GM18873 (cell line): Measurements from ENCODE around the gene PDE4B.
A peak's percentile ranks its signal among the peaks of the same experiment; 100 is the strongest.
"Not testable (repeated sequence)": the region's sequence is repeated elsewhere in the genome, so short reads cannot be mapped to it uniquely, and the experiment has no call there.

Source experiments
- ATAC-seq: cut with Tn5 transposase; IDR thresholded peaks from one replicate; pipeline ENCODE4 v1.9.1; 2021; ENCODE audit warnings: mild to moderate bottlenecking, moderate library complexity, moderate number of reproducible peaks; ENCODE audit not compliant: unreplicated experiment, low FRiP score

Gene PDE4B

DNA sequence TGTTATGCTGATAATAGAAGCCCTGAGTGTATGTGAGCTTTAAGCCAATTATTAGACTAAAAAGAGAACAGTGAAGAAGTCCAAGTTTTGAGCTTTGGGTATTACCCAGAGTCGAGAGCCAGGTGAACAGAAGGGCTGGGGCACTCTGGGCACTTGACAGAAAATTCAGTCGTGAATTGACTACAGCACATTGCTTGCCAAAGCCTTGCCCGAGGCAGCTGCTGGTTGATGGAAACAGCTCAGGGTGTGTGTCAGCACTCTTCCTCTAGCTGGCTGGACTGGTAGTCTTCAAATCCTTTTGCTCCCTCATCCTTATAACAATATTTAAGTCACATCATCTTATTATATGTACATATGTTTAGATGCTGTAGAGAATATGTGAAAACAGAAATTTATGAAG lies 21.3 kb downstream of the PDE4B start:
- no peak for ATAC-seq

- no peak for ATAC-seq
Observed at GRCh38 chr1:65814752-65815151, 22.1 kb downstream of the PDE4B start.

DNA sequence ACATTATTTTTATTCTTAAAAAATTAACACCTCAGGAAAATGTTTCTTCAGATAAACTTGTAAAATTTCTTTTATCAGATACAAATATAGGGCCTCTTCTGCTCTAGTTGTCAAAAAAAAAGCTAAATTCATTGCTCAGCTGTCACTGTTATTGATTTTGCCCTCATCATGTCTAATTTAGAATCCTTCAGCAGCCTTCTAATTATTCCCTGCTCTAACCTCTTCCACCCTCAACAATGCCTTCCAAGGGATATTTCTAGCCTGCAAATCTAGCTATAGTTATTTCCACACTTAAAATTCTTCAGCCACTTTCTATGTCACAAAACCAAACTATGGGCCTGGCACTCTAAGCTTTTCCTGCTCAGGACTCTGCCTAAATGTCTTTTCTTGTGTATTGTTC lies 25.2 kb downstream of the PDE4B start:
- ATAC-seq, result no peak

DNA sequence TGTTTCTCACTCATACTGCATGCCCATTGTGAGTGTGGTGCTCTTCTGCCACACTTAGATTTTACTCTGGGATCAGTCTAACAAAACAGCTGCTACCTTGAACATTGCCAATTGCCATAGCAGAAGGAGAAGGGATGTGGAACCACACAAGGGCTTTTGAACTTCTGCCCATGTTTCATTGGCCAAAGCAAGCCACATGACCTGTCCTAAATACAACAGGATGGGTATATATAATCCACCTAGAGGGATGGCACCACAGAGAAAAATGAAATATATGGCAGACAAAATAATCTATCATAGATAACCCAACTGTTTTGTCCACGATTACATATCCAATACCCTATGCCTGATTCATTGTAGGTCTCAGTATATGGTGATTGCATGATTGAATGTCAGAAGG lies 26.3 kb downstream of the PDE4B start:
- no peak for ATAC-seq

DNA sequence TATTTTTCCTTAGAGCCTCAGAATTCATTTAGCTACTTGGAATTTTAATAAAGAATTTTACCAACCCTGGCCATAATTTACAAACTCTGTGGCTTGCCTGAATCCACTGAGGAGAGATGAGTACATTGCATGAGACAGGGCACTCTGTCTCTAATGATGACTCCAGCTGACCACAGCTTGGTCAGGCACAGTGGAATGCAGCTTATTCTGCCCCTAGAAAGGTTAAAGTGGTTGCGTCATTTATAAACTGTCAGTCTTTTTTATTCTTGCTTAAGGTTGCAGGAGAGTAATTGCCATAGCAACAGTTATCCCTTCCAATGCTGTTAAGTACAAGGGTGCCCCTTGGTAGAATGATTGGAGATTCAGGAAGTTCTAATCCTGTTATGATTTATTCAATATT lies 28.3 kb downstream of the PDE4B start:
- ATAC-seq, result no peak

DNA sequence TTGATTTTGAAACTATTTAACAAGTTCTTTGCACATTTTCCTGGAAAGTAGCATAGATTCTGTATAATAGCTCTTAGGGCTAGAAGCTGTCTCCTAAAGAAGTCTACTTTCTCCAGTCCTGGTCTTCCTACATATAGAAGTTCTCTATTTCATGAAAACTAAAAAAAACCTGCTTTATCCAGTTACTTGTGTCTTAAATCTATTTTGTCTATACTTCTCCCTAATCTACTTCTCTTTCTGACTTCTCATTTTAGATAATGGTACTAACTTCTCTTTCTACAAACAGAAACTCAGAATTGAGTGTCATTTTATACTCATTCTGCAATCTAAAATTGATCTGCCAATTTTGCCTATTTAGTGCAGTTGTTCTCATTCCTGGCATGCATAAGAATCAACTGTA lies 28.7 kb downstream of the PDE4B start:
- ATAC-seq, result no peak

GRCh38 chr1:65824103-65824502 lies 31.4 kb downstream of the PDE4B start:
- no peak for ATAC-seq

- ATAC-seq, result no peak
Observed at GRCh38 chr1:65825741-65826140, 33.0 kb downstream of the PDE4B start.

- no peak for ATAC-seq
Observed at GRCh38 chr1:65826782-65827181, 34.1 kb downstream of the PDE4B start.

DNA sequence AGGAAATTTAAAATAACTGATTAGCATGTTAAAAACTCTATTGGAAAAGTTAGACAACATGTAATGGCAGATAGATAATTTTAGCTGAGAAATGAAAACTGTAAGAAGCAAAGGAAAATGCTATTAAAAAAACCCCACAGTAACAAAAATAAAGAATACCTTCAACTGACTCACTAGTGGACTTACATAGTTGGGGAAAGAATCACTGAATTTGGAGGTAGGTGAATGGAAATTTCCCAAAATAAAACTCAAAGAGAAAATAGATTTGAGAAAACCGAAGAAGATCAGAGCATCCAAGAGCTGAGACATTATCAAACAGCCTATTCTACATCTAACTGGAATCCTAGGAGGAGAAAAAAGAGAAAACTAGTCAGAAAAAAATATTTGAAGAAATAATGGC lies 34.7 kb downstream of the PDE4B start:
- no peak for ATAC-seq

DNA sequence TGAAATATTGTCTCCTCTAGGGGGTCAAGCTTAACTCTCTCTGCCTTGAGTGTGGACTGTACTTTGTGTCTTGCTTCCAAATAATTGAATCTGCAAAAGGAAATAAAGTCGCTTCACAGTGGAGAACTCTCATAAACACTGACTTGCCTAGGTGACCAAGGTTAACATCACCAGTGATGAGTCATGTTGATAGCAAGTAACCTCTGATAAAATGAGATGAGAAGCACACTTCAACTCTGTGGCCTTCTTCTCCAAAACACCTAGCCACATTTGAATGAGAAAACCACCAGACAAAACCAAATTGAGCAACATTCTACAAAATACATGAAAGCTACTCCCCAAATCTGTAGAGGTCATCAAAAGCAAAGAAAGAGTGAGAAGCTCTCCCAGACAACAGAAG lies 37.6 kb downstream of the PDE4B start:
- ATAC-seq, result peak; percentile 64

GRCh38 chr1:65832296-65832695 lies 39.6 kb downstream of the PDE4B start:
- ATAC-seq, result no peak

- no peak for ATAC-seq
Observed at GRCh38 chr1:65836686-65837085, 44.0 kb downstream of the PDE4B start.

GRCh38 chr1:65840683-65841082 lies 48.0 kb downstream of the PDE4B start:
- no peak for ATAC-seq

DNA sequence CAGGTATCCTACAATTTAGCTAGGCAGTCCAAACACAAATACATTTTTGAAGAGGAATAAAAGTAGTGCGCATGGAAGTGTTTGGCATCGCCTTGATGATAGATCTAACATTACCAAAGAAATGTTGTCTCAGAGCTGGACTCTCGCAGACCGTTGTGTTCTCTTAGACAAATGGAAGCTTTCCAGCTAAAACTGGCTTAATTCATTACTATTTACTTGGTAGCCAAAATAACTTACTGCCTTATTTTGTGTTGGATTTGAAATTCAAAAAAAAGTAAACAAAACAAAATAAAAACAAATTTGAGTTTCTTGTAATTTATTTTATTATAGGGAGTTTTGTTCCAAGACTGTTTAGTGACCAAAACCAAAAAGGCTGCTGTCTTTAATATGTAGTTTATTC lies 51.6 kb downstream of the PDE4B start:
- ATAC-seq, result no peak

GRCh38 chr1:65844821-65845534 lies 52.3 kb downstream of the PDE4B start:
- ATAC-seq, result no peak

DNA sequence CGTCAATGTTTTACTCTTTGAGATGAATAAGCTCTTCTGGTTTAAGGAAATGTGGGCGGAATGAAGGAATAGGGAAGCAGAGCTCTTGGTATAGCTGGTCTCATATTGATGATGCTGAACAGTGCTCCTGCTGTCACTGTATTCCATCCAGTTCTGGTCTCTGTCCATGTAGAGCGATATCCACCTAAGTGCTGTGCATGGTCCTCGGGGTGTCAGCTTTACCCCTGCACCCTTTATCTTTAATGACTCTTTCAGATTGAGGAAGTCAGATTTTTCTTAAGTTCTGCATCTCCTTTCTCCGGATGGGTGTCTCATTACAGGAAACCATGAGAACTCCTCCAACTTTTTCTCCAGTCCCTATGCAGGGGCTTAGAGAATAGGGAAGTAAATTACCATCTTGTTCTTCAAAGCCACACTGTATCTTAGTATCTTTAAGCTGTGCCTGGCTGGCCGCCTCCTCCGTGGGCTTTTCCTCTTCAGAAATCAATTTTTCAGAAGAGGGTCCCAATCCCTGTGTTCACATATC lies 52.9 kb downstream of the PDE4B start:
- ATAC-seq, result no peak

GRCh38 chr1:65846866-65847265 lies 54.2 kb downstream of the PDE4B start:
- ATAC-seq, result no peak

DNA sequence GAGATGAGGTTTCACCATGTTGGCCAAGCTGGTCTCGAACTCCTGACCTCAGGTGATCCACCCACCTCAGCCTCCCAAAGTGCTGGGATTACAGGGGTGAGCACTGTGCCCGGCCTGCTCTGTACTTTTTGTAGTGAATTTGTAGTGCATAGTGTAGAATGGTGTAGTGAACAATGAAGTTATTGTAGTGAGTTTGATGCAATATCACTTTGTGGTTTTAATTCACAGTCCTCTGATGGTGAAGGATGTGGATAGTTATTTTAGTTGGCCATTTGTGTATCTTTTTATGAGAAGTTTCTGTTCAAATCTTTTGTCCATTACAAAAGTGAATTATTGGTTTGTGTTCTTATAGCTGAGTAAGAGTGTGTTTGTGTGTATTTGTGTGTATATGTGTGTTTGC lies 57.6 kb downstream of the PDE4B start:
- no peak for ATAC-seq

DNA sequence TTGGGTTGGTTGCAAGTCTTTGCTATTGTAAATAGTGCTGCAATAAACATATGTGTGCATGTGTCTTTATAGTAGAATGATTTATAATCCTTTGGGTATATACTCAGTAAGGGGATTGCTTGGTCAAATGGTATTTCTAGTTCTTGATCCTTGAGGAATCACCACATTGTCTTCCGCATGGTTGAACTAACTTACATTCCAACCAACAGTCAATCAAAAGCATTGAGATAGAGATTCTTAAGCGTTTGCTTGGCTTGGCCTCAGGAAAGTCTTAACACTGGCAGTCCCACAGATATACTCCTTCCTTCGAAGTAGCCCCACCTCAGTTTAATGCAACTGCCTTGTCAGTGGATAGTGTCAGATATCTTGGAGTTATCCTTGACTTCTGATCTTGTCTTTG lies 63.9 kb downstream of the PDE4B start:
- not testable (repeated sequence) for ATAC-seq

GRCh38 chr1:65866439-65866838 lies 73.7 kb downstream of the PDE4B start:
- ATAC-seq, result no peak

DNA sequence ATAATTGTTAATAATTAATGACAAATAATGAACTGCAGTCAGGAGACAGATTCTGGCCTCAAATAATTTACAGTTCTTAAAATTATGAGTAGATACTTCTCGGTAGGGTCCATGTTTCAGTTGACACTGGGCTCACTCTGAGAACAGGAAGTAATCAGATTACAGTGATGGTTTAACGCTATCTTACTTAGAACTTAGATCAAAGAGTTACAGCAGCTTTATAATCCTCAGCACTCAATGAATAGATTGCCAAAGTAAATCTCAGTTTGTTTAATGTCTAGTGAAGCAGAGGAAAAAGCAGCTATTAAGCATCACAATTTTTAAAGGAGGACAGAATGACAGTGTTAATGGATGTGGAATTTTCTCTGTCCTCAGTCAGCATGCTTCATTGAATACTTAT lies 79.6 kb downstream of the PDE4B start:
- no peak for ATAC-seq

DNA sequence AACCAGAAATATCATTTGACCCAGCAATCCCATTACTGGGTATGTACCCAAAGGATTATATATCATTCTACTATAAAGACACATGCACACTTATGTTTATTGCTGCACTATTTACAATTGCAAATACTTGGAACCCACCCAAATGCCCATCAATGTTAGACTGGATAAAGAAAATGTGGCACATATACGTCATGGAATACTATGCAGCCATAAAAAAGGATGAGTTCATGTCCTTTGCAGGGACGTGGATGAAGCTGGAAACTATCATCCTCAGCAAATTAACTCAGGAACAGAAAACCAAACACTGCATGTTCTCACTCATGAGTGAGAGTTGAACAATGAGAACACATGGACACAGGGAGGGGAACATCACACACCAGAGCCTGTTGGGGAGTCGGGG lies 85.6 kb downstream of the PDE4B start:
- ATAC-seq, result not testable (repeated sequence)
